MCF 10A (cell line): Measurements from ENCODE around the gene MCOLN2. TPM values are rescaled to one million over a fixed set of nuclear protein-coding genes. Genes with fewer than 3 reads are reported as not detected.

Experiments
- Bru-seq: library from RNA; stranded (reverse); fragments of 400-500 nt; gene quantifications from one replicate; lab custom pipeline; 2021; lab: Mats Ljungman, UMichigan
- BruChase-seq, 2 experiments: library from RNA; stranded (reverse); fragments of 400-500 nt; gene quantifications; one replicate each; lab custom pipeline; 2021; lab: Mats Ljungman, UMichigan
- BruUV-seq: library from RNA; stranded (reverse); fragments of 400-500 nt; replicated peaks from 2 replicates; lab custom pipeline; 2021; lab: Mats Ljungman, UMichigan
- CTCF ChIA-PET: fragments of 300-600 bp; sonication (Branson Sonifier 250); formaldehyde crosslinking; extraction: SDS; loops from one replicate; lab custom pipeline; 2021; ENCODE audit warnings: antibody characterized with exemption, inconsistent platforms; lab: Yijun Ruan, JAX
- POLR2A ChIA-PET: fragments of 300-600, 350-650 bp; sonication (Branson Sonifier 250); formaldehyde crosslinking; extraction: SDS; loops from one replicate; lab custom pipeline; 2020; ENCODE audit warnings: antibody characterized with exemption, inconsistent platforms; lab: Yijun Ruan, JAX
- DNase-seq: peaks from one replicate; pipeline ENCODE4 v3.0.0-alpha.2; 2018; ENCODE audit not compliant: unreplicated experiment
- H3K27ac Mint-ChIP-seq: one replicate; pipeline ENCODE4 v1.8.0; 2022; ENCODE audit warnings: mild to moderate bottlenecking, low read depth, mixed read lengths; ENCODE audit not compliant: unreplicated experiment
- H3K27me3 Mint-ChIP-seq: one replicate; pipeline ENCODE4 v1.8.0; 2022; ENCODE audit warnings: mixed read lengths; ENCODE audit not compliant: insufficient read depth, unreplicated experiment
- H3K36me3 Mint-ChIP-seq: one replicate; pipeline ENCODE4 v1.8.0; 2022; ENCODE audit warnings: mild to moderate bottlenecking, moderate library complexity, mixed read lengths; ENCODE audit not compliant: insufficient read depth, unreplicated experiment
- H3K4me1 Mint-ChIP-seq: one replicate; pipeline ENCODE4 v1.8.0; 2022; ENCODE audit warnings: mixed read lengths; ENCODE audit not compliant: insufficient read depth, unreplicated experiment
- H3K4me3 Mint-ChIP-seq: one replicate; pipeline ENCODE4 v1.8.0; 2022; ENCODE audit warnings: mild to moderate bottlenecking, moderate library complexity, mixed read lengths; ENCODE audit not compliant: unreplicated experiment
- H3K9me3 Mint-ChIP-seq: one replicate; pipeline ENCODE4 v1.8.0; 2022; ENCODE audit warnings: mixed read lengths; ENCODE audit not compliant: unreplicated experiment
- intact Hi-C: fragments of 100-400 bp; cut with micrococcal nuclease; formaldehyde crosslinking; loops from 2 replicates; pipeline ENCODE4 v1.14.1; 2022
- long read RNA-seq: library from polyadenylated mRNA; stranded (forward); transcript quantifications from one replicate; pipeline ENCODE4 v2.0.0, GENCODE V29; 2022
- total RNA-seq: library from RNA; stranded (reverse); gene quantifications from 2 replicates; pipeline ENCODE4 v1.2.3, GENCODE V29; 2022
- TF ChIP-seq, protein P1 (sequence below): fragments of 200-600 bp; IDR thresholded peaks from one replicate; pipeline ENCODE4 v1.8.0; 2022; ENCODE audit warnings: antibody characterized with exemption, mild to moderate bottlenecking; ENCODE audit not compliant: unreplicated experiment

Gene MCOLN2
- 3.0 and 3.1 TPM in 2 replicates for total RNA-seq
- Bru-seq, nascent RNA = percentile 45 among the genes with signal in this experiment
- percentile 37 among the genes with signal in this experiment for BruChase-seq, experiment 1, labeled RNA remaining after a 6-hour chase
- percentile 44 among the genes with signal in this experiment for BruChase-seq, experiment 2, labeled RNA remaining after a 2-hour chase
- long read RNA-seq, partial matches to known transcripts = 0 of 6 reads
- long read RNA-seq, other reads (novel, unspliced or antisense) = 3 of 6 reads

DNA sequence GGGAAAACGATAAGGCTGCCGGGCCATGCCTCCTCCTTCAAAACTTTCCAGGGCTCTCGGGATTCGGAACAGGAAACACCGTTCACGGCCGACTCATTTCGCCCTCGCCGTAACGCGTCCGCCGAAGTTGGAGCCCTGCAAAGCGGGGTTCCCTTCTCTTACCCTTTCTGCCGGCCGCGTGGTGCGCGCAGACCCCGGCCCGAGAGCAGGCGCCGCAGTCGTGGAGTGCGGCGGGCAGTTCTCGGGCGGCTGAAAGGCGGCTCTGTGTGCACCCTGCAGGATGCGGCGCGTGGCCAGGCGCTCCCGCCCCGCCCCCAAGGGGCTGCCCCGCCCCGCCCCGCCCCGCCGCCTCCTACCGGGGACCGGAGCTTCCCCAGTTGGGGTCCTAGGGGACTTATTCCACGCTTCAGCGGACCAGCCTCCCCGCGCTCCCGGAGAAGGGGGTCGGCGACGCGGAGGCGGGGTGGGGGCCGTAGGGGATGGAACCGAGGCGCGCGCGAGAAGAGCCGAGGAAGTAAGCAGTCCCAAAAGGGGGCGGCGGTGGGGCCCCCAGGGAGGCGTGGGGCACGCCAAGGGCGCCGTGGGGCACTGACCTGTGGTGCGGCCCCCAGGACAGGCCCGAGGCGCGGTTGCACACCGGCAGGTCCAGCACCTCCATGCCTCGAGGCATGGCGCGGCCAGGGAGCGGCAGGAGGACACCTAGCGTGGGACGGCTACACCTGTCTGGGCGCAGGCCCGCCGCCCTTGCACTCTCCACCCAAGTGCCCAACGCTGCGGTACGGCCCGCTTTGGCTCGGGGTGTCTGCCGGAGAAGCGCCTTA lies at the start of gene MCOLN2:
Gene MCOLN2, minus strand, starts transcription at position 268 of the 821 bp plus-strand sequence. Its CDS starts 241 bp downstream, at position 27.
- intact Hi-C loops = loop anchor here (2.0 kb wide), 1 partner anchor 52 kb away; no protein-coding TSS in a partner anchor
- ChIA-PET CTCF (no interaction called here), POLR2A (no interaction called here)
- H3K9me3 Mint-ChIP-seq = no peaks in the 10 kb centered on the region
- peak; percentile 49 for DNase-seq
- H3K4me1 Mint-ChIP-seq = peaks cover 6% of the 10 kb centered on the region
- peaks cover 12% of the 10 kb centered on the region for H3K27me3 Mint-ChIP-seq
- peak within 1 kb of the TSS; percentile 77 for H3K4me3 Mint-ChIP-seq
- H3K36me3 Mint-ChIP-seq = no peaks in the 10 kb centered on the region
- H3K27ac Mint-ChIP-seq = peak within 1 kb of the TSS; percentile 40
- no TSS peak for BruUV-seq
- TF ChIP-seq, protein P1, sequence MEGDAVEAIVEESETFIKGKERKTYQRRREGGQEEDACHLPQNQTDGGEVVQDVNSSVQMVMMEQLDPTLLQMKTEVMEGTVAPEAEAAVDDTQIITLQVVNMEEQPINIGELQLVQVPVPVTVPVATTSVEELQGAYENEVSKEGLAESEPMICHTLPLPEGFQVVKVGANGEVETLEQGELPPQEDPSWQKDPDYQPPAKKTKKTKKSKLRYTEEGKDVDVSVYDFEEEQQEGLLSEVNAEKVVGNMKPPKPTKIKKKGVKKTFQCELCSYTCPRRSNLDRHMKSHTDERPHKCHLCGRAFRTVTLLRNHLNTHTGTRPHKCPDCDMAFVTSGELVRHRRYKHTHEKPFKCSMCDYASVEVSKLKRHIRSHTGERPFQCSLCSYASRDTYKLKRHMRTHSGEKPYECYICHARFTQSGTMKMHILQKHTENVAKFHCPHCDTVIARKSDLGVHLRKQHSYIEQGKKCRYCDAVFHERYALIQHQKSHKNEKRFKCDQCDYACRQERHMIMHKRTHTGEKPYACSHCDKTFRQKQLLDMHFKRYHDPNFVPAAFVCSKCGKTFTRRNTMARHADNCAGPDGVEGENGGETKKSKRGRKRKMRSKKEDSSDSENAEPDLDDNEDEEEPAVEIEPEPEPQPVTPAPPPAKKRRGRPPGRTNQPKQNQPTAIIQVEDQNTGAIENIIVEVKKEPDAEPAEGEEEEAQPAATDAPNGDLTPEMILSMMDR = no peak

DNA sequence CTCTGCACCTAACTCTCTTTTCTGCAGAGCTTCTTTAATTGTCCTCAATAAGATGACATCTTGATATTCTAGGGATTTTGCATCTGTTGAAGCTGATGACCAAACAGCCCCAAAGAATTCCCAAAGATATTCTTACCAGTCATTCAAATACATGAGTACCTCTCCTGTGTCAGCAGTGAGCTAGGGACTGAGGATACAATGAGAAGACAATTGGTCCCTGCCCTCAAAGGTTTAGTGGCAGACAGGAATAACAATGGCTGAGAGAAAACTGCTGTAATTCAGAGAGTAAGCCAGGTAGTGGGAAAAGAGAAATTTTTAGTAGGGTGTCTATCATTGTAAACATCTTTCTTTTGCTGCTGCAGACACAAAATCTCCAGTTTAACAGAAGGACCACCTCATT lies 45.5 kb upstream of the MCOLN2 start:
- intact Hi-C loops = no loop called here
- no peaks in the 10 kb centered on the region for H3K36me3 Mint-ChIP-seq
- BruUV-seq = no TSS peak

DNA sequence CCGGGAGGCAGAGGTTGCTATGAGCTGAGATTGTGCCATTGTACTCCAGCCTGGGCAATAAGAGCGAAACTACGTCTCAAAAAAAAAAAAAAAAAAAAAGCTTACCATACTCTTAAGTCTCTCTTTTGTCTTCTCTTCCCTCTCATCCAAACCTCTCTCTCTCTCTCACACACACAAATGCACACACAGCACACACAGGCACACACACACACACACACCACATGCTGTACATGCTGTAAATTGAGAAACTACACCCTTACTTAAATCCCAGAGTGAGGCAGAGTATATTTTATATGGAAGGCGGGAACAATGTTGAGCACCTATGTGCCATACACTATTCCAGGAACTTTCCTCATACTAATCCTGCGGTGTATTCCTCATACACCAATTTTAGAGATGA lies 44.9 kb upstream of the MCOLN2 start:
- Mint-ChIP-seq H3K27ac (no peak overlapping the region), H3K27me3 (no peaks in the 10 kb centered on the region), H3K4me3 (no peak overlapping the region), H3K36me3 (no peaks in the 10 kb centered on the region), H3K4me1 (no peaks in the 10 kb centered on the region), H3K9me3 (no peaks in the 10 kb centered on the region)
- BruUV-seq = no TSS peak
- TF ChIP-seq, protein P1 = no peak
- DNase-seq = no peak
- intact Hi-C loops = no loop called here
- CTCF ChIA-PET = interaction anchor here (0.6 kb wide), 1 partner anchor 742 kb away, joined by 3 read pairs; no protein-coding TSS in a partner anchor
- POLR2A ChIA-PET = interaction anchor here (0.6 to 1.0 kb wide), 2 partner anchors 10 to 42 kb away, joined by 3 to 4 read pairs; no protein-coding TSS in a partner anchor

More for the DNA sequence above, 45.5 kb upstream of the MCOLN2 start:
- H3K27ac Mint-ChIP-seq = no peak overlapping the region
- no peaks in the 10 kb centered on the region for H3K4me1 Mint-ChIP-seq
- ChIA-PET POLR2A (interaction anchor here (1.0 kb wide), 1 partner anchor 11 kb away, joined by 3 read pairs; no protein-coding TSS in a partner anchor), CTCF (interaction anchor here (0.7 kb wide), 1 partner anchor 18 kb away, joined by 3 read pairs; no protein-coding TSS in a partner anchor)
- no peaks in the 10 kb centered on the region for H3K27me3 Mint-ChIP-seq
- H3K9me3 Mint-ChIP-seq = no peaks in the 10 kb centered on the region
- no peak overlapping the region for H3K4me3 Mint-ChIP-seq
- DNase-seq = no peak
- TF ChIP-seq, protein P1 = no peak

DNA sequence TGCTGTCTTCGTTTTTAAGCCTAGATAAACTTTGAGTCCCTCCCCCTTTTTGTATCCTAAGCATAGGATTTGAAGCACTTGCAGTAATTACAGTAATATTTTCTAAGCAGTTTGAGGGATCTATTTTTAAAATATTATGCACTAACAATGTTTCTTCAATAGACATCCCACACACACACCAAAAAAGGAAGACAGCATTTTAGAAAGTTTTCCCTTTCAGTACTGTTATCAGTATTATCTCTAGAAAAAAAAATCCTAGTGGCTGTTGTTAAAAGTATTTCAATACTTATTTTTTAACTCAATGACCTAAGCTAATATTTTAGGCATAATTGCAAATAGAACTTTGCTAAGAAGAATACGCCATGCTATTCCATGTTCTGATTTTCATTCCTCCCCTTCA lies 36.3 kb upstream of the MCOLN2 start:
- Mint-ChIP-seq H3K27me3 (no peaks in the 10 kb centered on the region), H3K9me3 (no peaks in the 10 kb centered on the region), H3K4me1 (no peaks in the 10 kb centered on the region), H3K36me3 (no peaks in the 10 kb centered on the region), H3K27ac (no peak overlapping the region), H3K4me3 (no peak overlapping the region)
- no TSS peak for BruUV-seq
- intact Hi-C loops = no loop called here
- no peak for DNase-seq
- CTCF ChIA-PET = no interaction called here
- POLR2A ChIA-PET = no interaction called here
- TF ChIP-seq, protein P1 = no peak
